Mucosa of gallbladder (tissue), 1 donor: ENCODE measurements around the gene EMILIN2. TPM values are rescaled to one million over a fixed set of nuclear protein-coding genes. Genes with fewer than 3 reads are reported as not detected.
"Not testable (repeated sequence)": the region's sequence is repeated elsewhere in the genome, so short reads cannot be mapped to it uniquely, and the experiment has no call there.

Experiments used
- DNase-seq: peaks from one replicate; pipeline ENCODE4 v3.0.0-alpha.2; 2020; ENCODE audit warnings: low spot score
- total RNA-seq: library from RNA; stranded (reverse); gene quantifications from one replicate; pipeline ENCODE4 v1.2.1, GENCODE V29; 2021
- donor health status: DM: no; HTN: no; CAD: no.

EMILIN2 gene
- 15.4 TPM for total RNA-seq

DNA sequence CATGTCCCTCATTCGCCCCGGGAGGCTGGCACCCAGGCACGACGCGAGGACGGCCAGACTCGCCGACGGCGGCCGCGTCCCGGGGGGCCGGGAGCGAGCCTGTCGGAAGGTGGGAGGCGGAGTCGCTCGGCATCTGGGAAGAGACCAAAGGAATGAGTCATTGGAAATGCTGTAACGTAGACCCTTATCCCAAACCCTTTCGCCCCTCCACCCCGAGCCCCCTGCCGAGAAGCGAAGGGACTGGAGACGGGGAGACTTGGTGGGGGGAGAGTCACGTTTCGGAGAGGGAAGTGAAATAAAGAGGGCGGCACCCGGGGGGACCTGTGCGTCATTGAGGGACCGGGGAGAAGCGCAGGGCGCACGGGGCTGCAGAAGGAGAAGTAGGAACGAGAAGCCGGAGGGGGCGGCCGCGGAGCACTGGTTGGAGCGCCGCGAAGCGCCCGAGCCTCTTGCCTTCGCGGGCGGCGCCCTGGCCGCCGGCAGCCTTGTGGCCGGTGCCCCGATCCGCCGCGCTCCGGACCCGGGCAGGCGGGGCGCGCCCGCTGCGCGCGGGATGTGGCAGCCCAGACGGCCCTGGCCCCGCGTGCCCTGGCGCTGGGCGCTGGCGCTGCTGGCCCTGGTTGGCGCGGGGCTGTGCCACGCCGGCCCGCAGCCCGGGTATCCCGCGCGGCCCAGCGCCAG is at the start of gene EMILIN2:
EMILIN2 (plus strand) TSS at position 371 of the 681 bp plus-strand sequence; CDS start at position 554, 183 bp downstream.
- DNase-seq, result peak; percentile 63

DNA sequence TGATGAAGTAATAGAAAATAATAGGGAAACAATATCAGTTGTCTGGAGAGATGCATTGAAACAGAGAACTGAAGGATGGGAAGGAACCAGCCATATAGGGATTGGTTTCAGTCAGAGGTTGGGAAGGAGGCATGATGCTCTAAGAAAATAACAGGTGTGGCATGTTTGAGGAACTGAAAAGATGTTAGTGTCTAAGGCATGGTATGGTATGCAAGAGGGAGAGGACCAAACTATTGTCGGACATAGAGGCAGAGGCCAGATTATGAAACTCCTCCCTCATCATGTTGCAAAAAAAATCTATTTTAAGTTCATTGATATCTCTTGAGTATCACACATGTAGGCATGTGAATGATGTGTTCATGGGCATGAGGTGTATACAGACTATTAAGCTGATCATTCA is 48.9 kb upstream of the EMILIN2 start:
- DNase-seq, result no peak

GRCh38 chr18:2799369-2799768 is 47.4 kb upstream of the EMILIN2 start:
- no peak for DNase-seq

- DNase-seq, result no peak
These were observed 40.5 kb upstream of the EMILIN2 start for GRCh38 chr18:2805970-2806943.

- not testable (repeated sequence) for DNase-seq
These were observed 38.2 kb upstream of the EMILIN2 start for GRCh38 chr18:2808640-2809039.

DNA sequence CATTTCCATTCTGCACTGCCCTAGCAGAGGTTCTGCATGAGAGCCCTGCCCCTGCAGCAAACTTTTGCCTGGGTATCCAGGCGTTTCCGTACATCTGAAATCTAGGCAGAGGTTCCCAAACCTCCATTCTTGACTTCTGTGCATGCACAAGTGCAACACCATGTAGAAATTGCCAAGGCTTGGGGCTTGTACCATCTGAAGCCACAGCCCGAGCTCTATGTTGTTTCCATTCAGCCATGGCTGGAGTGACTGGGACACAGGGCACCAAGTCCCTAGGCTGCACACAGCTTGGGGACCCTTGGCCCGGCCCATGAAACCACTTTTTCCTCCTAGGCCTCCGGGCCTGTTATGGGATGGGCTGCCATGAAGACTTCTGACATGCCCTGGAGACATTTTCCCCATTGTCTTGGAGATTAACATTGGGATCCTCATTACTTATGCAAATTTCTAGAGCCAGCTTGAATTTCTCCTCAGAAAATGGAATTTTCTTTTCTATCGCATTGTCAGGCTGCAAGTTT is 37.1 kb upstream of the EMILIN2 start:
- not testable (repeated sequence) for DNase-seq

- no peak for DNase-seq
These were observed 35.4 kb upstream of the EMILIN2 start for GRCh38 chr18:2811416-2811815.

GRCh38 chr18:2814928-2815327 is 31.9 kb upstream of the EMILIN2 start:
- DNase-seq, result no peak

DNA sequence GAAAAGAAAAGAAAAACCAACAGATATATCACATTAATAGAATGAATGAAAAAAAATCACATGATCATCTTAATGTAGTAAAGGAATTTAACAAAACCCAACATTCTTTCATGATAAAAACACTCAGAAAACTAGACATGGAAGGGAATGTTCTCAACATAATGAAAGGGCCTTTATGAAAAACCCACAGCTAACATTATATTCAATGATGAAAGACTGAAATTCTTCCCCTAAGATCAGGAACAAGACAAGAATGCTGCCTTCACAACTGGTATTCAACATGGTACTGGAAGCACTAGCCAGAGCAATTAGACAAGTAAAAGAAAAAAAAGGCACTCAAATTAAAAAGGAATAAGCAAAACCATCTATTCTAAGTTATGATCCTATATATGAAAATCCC is 28.5 kb upstream of the EMILIN2 start:
- no peak for DNase-seq

- no peak for DNase-seq
These were observed 25.1 kb upstream of the EMILIN2 start for GRCh38 chr18:2821695-2822094.

DNA sequence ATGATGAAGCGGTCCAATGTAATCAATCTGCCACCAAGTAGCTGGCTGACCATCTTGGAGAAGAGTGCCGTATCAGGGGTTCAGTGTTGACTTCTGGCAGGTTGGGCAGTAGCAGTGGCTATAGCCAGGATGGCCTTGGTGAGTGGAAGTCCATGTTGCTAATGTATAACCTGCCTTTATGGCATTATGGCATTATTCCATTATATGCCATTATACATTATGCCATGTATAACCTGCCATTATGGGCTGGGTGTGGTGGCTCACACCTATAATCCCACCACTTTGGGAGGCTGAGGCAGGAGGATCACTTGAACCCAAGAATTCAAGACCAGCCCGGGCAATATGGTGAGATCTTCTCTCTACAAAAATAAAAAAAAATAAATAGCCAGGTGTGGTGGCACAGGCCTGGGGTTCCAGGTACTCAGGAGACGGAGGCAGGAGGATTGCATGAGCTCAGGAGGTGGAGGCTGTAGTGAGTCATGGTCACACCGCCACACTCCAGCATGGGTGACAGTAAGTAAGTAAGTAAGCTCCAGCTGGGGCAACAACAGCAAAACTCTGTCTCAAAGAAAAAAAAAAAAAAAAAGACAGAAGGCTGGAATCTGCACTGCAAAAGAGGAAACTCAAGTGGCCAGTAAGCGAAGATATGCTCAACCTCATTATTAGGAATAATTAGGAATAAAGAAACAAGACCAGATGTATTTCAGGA is 24.4 kb upstream of the EMILIN2 start:
- no peak for DNase-seq

DNA sequence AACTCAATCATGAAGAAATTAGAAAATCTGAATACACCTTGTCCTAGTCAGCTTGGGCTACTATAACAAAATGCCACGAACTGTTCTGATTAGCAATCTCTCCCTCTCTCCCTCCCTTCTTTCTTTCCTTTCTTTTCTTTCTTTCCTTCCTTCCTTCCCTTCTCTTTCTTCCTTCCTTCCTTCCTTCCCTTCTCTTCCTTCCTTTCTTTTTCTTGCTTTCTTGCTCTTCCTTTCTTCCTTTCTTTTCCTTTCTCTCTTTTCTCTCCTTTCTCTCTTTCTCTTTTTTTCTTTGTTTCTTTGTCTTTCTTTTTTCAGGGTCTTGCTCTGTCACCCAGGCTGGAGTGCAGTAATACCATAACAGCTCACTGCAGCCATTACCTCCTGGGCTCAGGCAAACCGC is 23.6 kb upstream of the EMILIN2 start:
- no peak for DNase-seq

DNA sequence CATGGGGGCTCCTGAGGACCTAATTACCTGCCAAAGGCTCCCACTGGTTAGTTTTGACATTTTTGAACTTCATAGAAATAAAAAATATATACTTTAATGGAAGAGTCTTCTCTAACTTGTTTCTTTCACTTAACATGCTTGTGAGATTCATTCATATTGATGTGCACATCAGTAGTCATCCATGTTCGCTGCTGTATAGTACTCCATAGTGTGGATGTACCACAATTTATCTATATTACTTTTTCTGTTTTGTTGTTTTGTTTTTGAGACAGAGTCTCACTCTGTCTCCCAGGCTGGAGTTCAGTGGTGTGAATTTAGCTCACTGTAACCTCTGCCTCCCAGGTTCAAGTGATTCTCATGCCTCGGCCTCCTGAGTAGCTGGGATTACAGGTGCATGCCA is 22.8 kb upstream of the EMILIN2 start:
- DNase-seq, result no peak

DNA sequence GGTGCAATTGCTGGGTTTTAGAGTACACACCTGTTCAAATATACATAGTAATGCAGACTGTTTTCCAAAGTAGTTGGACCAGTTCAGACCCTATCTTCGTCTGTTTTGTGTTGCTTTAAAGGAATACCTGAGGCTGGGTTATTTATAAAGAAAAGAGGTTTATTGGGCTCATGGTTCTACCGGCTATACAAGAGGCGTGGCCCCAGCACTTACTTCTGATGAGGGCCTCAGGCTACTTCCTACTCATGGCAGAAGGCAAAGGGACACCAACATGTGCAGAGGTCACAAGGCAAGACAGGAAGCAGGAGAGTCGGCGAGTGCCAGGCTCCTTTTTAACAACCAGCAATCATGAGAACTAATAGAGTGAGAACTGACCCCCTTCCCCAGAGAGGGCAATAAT is 21.9 kb upstream of the EMILIN2 start:
- no peak for DNase-seq

DNA sequence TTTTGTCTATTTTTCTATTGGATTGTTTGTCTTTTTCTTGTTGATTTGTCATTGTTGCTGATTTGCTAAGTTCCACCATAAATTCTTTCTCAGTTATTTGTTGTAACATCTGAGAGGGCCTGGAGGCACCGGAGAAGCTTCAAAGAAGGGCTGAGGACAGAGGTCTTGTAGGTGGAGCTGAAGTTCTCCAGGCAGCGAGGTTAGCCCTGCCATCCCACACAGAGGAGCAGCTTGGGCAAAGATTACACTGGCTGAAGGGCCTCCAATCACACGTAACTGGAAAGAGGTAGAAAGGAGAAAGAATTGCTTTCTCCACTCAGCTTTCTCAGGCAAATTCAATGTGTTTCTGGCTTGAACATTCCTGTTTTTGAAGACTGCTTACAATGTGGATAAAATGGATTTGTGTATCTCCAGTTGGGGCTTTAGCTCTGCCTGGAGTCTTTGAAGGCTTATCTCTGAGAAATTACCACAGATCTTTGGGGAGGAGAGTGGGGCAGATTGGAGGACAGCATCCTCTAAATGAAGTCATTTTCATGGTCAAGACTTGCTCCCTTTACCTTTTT is 21.1 kb upstream of the EMILIN2 start:
- DNase-seq, result no peak

- DNase-seq, result no peak
These were observed 20.2 kb upstream of the EMILIN2 start for GRCh38 chr18:2826581-2826980.

DNA sequence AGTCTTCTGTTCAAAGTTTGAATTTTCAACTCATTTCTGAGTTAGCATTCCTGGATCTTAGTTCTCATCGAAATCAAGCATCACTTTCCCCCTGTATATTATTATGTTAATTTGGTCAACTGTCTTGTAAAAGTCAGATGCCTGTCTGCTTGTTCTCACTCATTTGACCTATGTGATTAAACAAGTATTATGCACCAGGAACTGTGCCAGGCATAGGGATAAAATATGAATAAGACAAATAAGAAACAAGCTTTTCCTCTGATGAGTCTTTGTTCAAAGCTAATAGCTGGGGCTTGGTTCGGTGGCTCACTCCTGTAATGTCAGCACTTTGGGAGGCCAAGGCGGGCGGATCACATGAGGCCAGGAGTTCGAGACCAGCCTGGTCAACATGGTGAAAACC is 19.7 kb upstream of the EMILIN2 start:
- no peak for DNase-seq

- not testable (repeated sequence) for DNase-seq
These were observed 10.7 kb upstream of the EMILIN2 start for GRCh38 chr18:2836118-2836517.

DNA sequence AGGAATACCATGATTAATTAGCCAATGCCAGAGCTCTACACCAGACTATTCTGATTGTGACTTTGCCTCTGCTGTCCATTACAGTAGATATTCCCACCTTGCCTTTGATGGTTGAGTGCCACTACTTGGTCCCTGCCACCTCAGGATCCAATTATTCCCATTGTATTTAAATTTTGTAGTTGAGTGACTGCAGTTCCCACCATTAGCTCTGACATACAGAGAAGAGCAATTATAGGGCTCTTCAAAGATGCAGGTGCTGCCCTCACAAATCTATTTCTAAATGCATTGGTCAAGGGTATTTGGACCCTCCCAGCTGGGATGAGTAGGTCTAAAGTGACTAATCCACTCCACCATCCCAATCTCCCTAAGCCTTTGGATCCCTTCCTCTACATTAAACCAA is 9.5 kb upstream of the EMILIN2 start:
- DNase-seq, result peak; percentile 1

DNA sequence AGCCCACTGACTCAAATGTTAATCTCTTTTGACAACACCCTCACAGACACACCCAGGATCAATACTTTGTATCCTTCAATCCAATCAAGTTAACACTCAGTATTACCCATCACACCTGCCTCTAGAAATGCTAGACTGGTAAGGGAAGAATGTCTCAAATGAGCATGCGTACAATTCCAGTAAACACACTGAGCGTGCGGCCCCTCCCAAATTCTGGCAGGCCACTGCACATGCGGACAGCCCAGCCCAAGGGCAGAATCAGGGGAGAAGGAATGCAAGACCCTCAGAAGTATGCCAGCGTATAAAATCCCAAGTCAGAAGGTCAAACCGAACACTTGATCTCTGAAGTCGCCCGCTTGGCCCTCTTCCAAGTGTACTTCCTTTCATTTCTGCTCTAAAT is 7.6 kb upstream of the EMILIN2 start:
- DNase-seq, result peak; percentile 9

DNA sequence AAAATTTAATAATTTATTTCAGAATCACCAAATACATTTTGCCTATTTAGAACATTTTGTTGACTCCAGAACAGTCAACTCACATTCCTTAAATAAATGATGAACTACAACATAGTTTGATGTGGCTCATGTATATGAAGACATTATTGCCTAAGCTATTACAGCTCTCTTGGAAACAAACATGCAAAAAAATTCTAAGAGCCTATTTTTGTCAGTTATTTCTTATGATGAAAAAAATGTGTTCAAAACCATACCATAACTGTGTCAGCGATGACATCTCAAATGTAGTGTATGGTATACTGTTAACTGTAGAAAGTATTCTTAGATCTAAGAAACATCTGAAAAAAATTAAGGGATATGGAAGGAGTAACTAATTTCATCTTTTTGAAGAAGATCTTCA is 6.3 kb upstream of the EMILIN2 start:
- DNase-seq, result no peak

DNA sequence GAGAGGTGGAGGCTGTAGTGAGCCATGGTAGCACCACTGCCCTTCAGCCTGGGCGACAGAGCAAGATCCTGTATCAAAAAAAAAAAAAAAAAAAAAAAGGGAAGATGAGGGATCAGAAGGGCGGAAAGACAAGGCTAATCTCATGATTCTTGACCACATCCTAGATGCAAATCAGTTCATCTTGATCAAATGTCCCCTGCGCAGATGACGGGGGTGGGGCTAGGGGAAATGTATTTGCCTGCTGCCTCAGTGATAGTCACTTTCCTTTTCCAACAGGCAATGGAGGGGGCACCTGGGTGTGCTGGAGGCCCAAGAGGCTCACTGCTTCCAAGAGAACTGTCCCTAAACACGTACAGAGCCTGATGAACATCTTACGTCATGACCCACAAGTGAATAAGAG is 3.7 kb upstream of the EMILIN2 start:
- no peak for DNase-seq
